ENCODE data around the gene ERBB4.

The ERBB4 gene

GRCh38 chr2:212327171-212327809 is 211.3 kb downstream of the ERBB4 start:
- Histone ChIP-seq H3K4me3 (ENCODE audit: low read length) (no peak overlapping the region), H3K9me3 (ENCODE audit: control insufficient read depth, low read depth, low read length) (no peaks in the 10 kb centered on the region), H3K36me3 (ENCODE audit: control insufficient read depth, low read depth, low read length) (no peaks in the 10 kb centered on the region), H3K9ac (ENCODE audit: low read length) (no peak overlapping the region), H3K27me3 (ENCODE audit: control insufficient read depth, insufficient read depth, low read length) (no peaks in the 10 kb centered on the region), H3K4me1 (ENCODE audit: control insufficient read depth, low read depth, low read length) (no peaks in the 10 kb centered on the region), H3K27ac (ENCODE audit: low read length) (no peak overlapping the region)

GRCh38 chr2:212318636-212319035 is 220.0 kb downstream of the ERBB4 start:
- Histone ChIP-seq H3K27me3 (ENCODE audit: control insufficient read depth, insufficient read depth, low read length) (no peaks in the 10 kb centered on the region), H3K36me3 (ENCODE audit: control insufficient read depth, low read depth, low read length) (no peaks in the 10 kb centered on the region), H3K4me3 (ENCODE audit: low read length) (no peak overlapping the region), H3K9me3 (ENCODE audit: control insufficient read depth, low read depth, low read length) (no peaks in the 10 kb centered on the region), H3K27ac (ENCODE audit: low read length) (no peak overlapping the region), H3K4me1 (ENCODE audit: control insufficient read depth, low read depth, low read length) (no peaks in the 10 kb centered on the region), H3K9ac (ENCODE audit: low read length) (no peak overlapping the region)

- no peak overlapping the region for H3K4me3 ChIP-seq (ENCODE audit: low read length)
- no peaks in the 10 kb centered on the region for H3K4me1 ChIP-seq (ENCODE audit: control insufficient read depth, low read depth, low read length)
- H3K9ac ChIP-seq (ENCODE audit: low read length): no peak overlapping the region
- H3K27ac ChIP-seq (ENCODE audit: low read length): no peak overlapping the region
- H3K36me3 ChIP-seq (ENCODE audit: control insufficient read depth, low read depth, low read length): no peaks in the 10 kb centered on the region
- no peaks in the 10 kb centered on the region for H3K9me3 ChIP-seq (ENCODE audit: control insufficient read depth, low read depth, low read length)
- no peaks in the 10 kb centered on the region for H3K27me3 ChIP-seq (ENCODE audit: control insufficient read depth, insufficient read depth, low read length)
Observed at GRCh38 chr2:212314680-212315079, 223.9 kb downstream of the ERBB4 start.

- H3K4me3 ChIP-seq (ENCODE audit: low read length): no peak overlapping the region
- no peak overlapping the region for H3K27ac ChIP-seq (ENCODE audit: low read length)
- no peaks in the 10 kb centered on the region for H3K4me1 ChIP-seq (ENCODE audit: control insufficient read depth, low read depth, low read length)
- H3K36me3 ChIP-seq (ENCODE audit: control insufficient read depth, low read depth, low read length): no peaks in the 10 kb centered on the region
- H3K27me3 ChIP-seq (ENCODE audit: control insufficient read depth, insufficient read depth, low read length): no peaks in the 10 kb centered on the region
- H3K9me3 ChIP-seq (ENCODE audit: control insufficient read depth, low read depth, low read length): no peaks in the 10 kb centered on the region
- H3K9ac ChIP-seq (ENCODE audit: low read length): no peak overlapping the region
Observed at GRCh38 chr2:212311807-212312404, 226.7 kb downstream of the ERBB4 start.

GRCh38 chr2:212299943-212300342 is 238.7 kb downstream of the ERBB4 start:
- no peaks in the 10 kb centered on the region for H3K4me1 ChIP-seq (ENCODE audit: control insufficient read depth, low read depth, low read length)
- H3K4me3 ChIP-seq (ENCODE audit: low read length): no peak overlapping the region
- no peaks in the 10 kb centered on the region for H3K9me3 ChIP-seq (ENCODE audit: control insufficient read depth, low read depth, low read length)
- H3K9ac ChIP-seq (ENCODE audit: low read length): no peak overlapping the region
- no peaks in the 10 kb centered on the region for H3K27me3 ChIP-seq (ENCODE audit: control insufficient read depth, insufficient read depth, low read length)
- H3K27ac ChIP-seq (ENCODE audit: low read length): no peak overlapping the region
- H3K36me3 ChIP-seq (ENCODE audit: control insufficient read depth, low read depth, low read length): no peaks in the 10 kb centered on the region

GRCh38 chr2:212299333-212299732 is 239.3 kb downstream of the ERBB4 start:
- H3K4me1 ChIP-seq (ENCODE audit: control insufficient read depth, low read depth, low read length): no peaks in the 10 kb centered on the region
- H3K36me3 ChIP-seq (ENCODE audit: control insufficient read depth, low read depth, low read length): no peaks in the 10 kb centered on the region
- no peak overlapping the region for H3K9ac ChIP-seq (ENCODE audit: low read length)
- no peaks in the 10 kb centered on the region for H3K27me3 ChIP-seq (ENCODE audit: control insufficient read depth, insufficient read depth, low read length)
- no peaks in the 10 kb centered on the region for H3K9me3 ChIP-seq (ENCODE audit: control insufficient read depth, low read depth, low read length)
- no peak overlapping the region for H3K27ac ChIP-seq (ENCODE audit: low read length)
- no peak overlapping the region for H3K4me3 ChIP-seq (ENCODE audit: low read length)

- Histone ChIP-seq H3K9ac (ENCODE audit: low read length) (no peak overlapping the region), H3K9me3 (ENCODE audit: control insufficient read depth, low read depth, low read length) (no peaks in the 10 kb centered on the region), H3K4me3 (ENCODE audit: low read length) (no peak overlapping the region), H3K27me3 (ENCODE audit: control insufficient read depth, insufficient read depth, low read length) (no peaks in the 10 kb centered on the region), H3K4me1 (ENCODE audit: control insufficient read depth, low read depth, low read length) (no peaks in the 10 kb centered on the region), H3K27ac (ENCODE audit: low read length) (no peak overlapping the region), H3K36me3 (ENCODE audit: control insufficient read depth, low read depth, low read length) (no peaks in the 10 kb centered on the region)
Observed at GRCh38 chr2:212295571-212295970, 243.0 kb downstream of the ERBB4 start.

- Histone ChIP-seq H3K9me3 (ENCODE audit: control insufficient read depth, low read depth, low read length) (no peaks in the 10 kb centered on the region), H3K4me1 (ENCODE audit: control insufficient read depth, low read depth, low read length) (no peaks in the 10 kb centered on the region), H3K27me3 (ENCODE audit: control insufficient read depth, insufficient read depth, low read length) (no peaks in the 10 kb centered on the region), H3K36me3 (ENCODE audit: control insufficient read depth, low read depth, low read length) (no peaks in the 10 kb centered on the region), H3K4me3 (ENCODE audit: low read length) (no peak overlapping the region), H3K9ac (ENCODE audit: low read length) (no peak overlapping the region), H3K27ac (ENCODE audit: low read length) (no peak overlapping the region)
Observed at GRCh38 chr2:212294816-212295215, 243.8 kb downstream of the ERBB4 start.

- no peak overlapping the region for H3K9ac ChIP-seq (ENCODE audit: low read length)
- no peak overlapping the region for H3K4me3 ChIP-seq (ENCODE audit: low read length)
- no peaks in the 10 kb centered on the region for H3K9me3 ChIP-seq (ENCODE audit: control insufficient read depth, low read depth, low read length)
- no peaks in the 10 kb centered on the region for H3K36me3 ChIP-seq (ENCODE audit: control insufficient read depth, low read depth, low read length)
- H3K4me1 ChIP-seq (ENCODE audit: control insufficient read depth, low read depth, low read length): no peaks in the 10 kb centered on the region
- H3K27me3 ChIP-seq (ENCODE audit: control insufficient read depth, insufficient read depth, low read length): no peaks in the 10 kb centered on the region
- no peak overlapping the region for H3K27ac ChIP-seq (ENCODE audit: low read length)
Observed at GRCh38 chr2:212289301-212289700, 249.3 kb downstream of the ERBB4 start.

- Histone ChIP-seq H3K4me1 (ENCODE audit: control insufficient read depth, low read depth, low read length) (no peaks in the 10 kb centered on the region), H3K9me3 (ENCODE audit: control insufficient read depth, low read depth, low read length) (no peaks in the 10 kb centered on the region), H3K36me3 (ENCODE audit: control insufficient read depth, low read depth, low read length) (no peaks in the 10 kb centered on the region), H3K27ac (ENCODE audit: low read length) (no peak overlapping the region), H3K27me3 (ENCODE audit: control insufficient read depth, insufficient read depth, low read length) (no peaks in the 10 kb centered on the region), H3K4me3 (ENCODE audit: low read length) (no peak overlapping the region), H3K9ac (ENCODE audit: low read length) (no peak overlapping the region)
Observed at GRCh38 chr2:212288308-212288707, 250.3 kb downstream of the ERBB4 start.

- Histone ChIP-seq H3K9ac (ENCODE audit: low read length) (no peak overlapping the region), H3K4me1 (ENCODE audit: control insufficient read depth, low read depth, low read length) (no peaks in the 10 kb centered on the region), H3K4me3 (ENCODE audit: low read length) (no peak overlapping the region), H3K36me3 (ENCODE audit: control insufficient read depth, low read depth, low read length) (no peaks in the 10 kb centered on the region), H3K27me3 (ENCODE audit: control insufficient read depth, insufficient read depth, low read length) (no peaks in the 10 kb centered on the region), H3K9me3 (ENCODE audit: control insufficient read depth, low read depth, low read length) (no peaks in the 10 kb centered on the region), H3K27ac (ENCODE audit: low read length) (no peak overlapping the region)
Observed at GRCh38 chr2:212284166-212284565, 254.4 kb downstream of the ERBB4 start.

- Histone ChIP-seq H3K4me1 (ENCODE audit: control insufficient read depth, low read depth, low read length) (no peaks in the 10 kb centered on the region), H3K9me3 (ENCODE audit: control insufficient read depth, low read depth, low read length) (no peaks in the 10 kb centered on the region), H3K27me3 (ENCODE audit: control insufficient read depth, insufficient read depth, low read length) (no peaks in the 10 kb centered on the region), H3K36me3 (ENCODE audit: control insufficient read depth, low read depth, low read length) (no peaks in the 10 kb centered on the region), H3K9ac (ENCODE audit: low read length) (no peak overlapping the region), H3K4me3 (ENCODE audit: low read length) (no peak overlapping the region), H3K27ac (ENCODE audit: low read length) (no peak overlapping the region)
Observed at GRCh38 chr2:212282671-212283261, 255.8 kb downstream of the ERBB4 start.
